K562 (cell line): ENCODE measurements around the gene VSIG2. TPM values are rescaled to one million over a fixed set of nuclear protein-coding genes. Genes with fewer than 3 reads are reported as not detected.

ENCODE experiments used
- ARID2 ChIP-seq: fragments of 450-650 bp; IDR thresholded peaks from 2 replicates; pipeline ENCODE4 v1.6.1; 2017; ENCODE audit warnings: antibody characterized with exemption, mild to moderate bottlenecking
- ARID4B ChIP-seq: sonication (generic); formaldehyde crosslinking; IDR thresholded peaks from 2 replicates; pipeline ENCODE4 v1.8.0; 2022; ENCODE audit warnings: mild to moderate bottlenecking, missing genetic modification reagents
- CSDE1 ChIP-seq, 2 experiments: fragments of 450-650 bp; IDR thresholded peaks; 2 replicates each; pipeline ENCODE4 v1.6.1; 2016; ENCODE audit warnings: mild to moderate bottlenecking in 1 of 2
- SIX5 ChIP-seq, 2 experiments: IDR thresholded peaks; 2 replicates each; pipeline ENCODE4 v1.6.1; 2011; ENCODE audit warnings: low read length in 2 of 2, borderline replicate concordance in 1 of 2, low read depth in 1 of 2, mild to moderate bottlenecking in 1 of 2, moderate library complexity in 1 of 2; ENCODE audit not compliant: insufficient read depth in 1 of 2
- SRSF7 ChIP-seq: fragments of 200-400 bp; formaldehyde crosslinking; optimal IDR thresholded peaks from 2 replicates; pipeline ENCODE3; 2017; ENCODE audit warnings: mild to moderate bottlenecking, low read depth, low read length
- TEAD2 ChIP-seq: fragments of 450-650 bp; IDR thresholded peaks from 2 replicates; pipeline ENCODE4 v1.6.1; 2016; ENCODE audit warnings: missing genetic modification characterization, control low read depth, missing compliant biosample characterization
- ZNF175 ChIP-seq: fragments of 200-800 bp; sonication (Bioruptor generic); IDR thresholded peaks from 2 replicates; pipeline ENCODE4 v1.6.1; 2016; ENCODE audit warnings: low read depth, mild to moderate bottlenecking, missing genetic modification characterization, missing compliant biosample characterization
- ZNF644 ChIP-seq: fragments of 200-800 bp; sonication (Bioruptor generic); IDR thresholded peaks from 2 replicates; pipeline ENCODE4 v1.6.1; 2016; ENCODE audit warnings: low read depth, missing genetic modification characterization, missing compliant biosample characterization
- polyA plus RNA-seq, 8 experiments: library from polyadenylated mRNA; depleted of rRNA in 4 of 8; stranded (reverse) in 5 of 8; unstranded in 3 of 8; fragments of >200 nt; fragmentation: Nextera tagmentation in 2 of 8; fragmentation: Illumina TruSeq in 1 of 8; extraction: Ambion mirVana in 2 of 8; extraction: Trizol in 1 of 8; gene quantifications; 2 replicates each; pipeline versions ENCODE4 v1.2.1 to v1.2.3, GENCODE V29; 2011 to 2014; ENCODE audit warnings: inconsistent platforms in 1 of 8, missing spikeins in 1 of 8
- total RNA-seq, 7 experiments: library from RNA; depleted of rRNA in 6 of 7; stranded (reverse); fragments of >200 nt in 6 of 7; fragmentation: Illumina TruSeq in 2 of 7; extraction: Trizol in 2 of 7; gene quantifications; 2 replicates each; pipeline versions ENCODE4 v1.2.1 to v1.2.3, GENCODE V29; 2011 to 2021; ENCODE audit warnings: low replicate concordance in 1 of 7
- TF ChIP-seq, protein P1 (sequence below): IDR thresholded peaks from 2 replicates; pipeline ENCODE4 v1.6.1; 2011; ENCODE audit warnings: borderline replicate concordance, low read depth, mild to moderate bottlenecking, moderate library complexity, low read length; ENCODE audit not compliant: insufficient read depth, poor library complexity, severe bottlenecking
- TF ChIP-seq, protein P2 (sequence below), 2 experiments: IDR thresholded peaks; 2 replicates each; pipeline ENCODE4 v1.6.1; 2011; ENCODE audit warnings: borderline replicate concordance in 1 of 2, control low read depth in 1 of 2, low read depth in 1 of 2, low read length in 1 of 2, mild to moderate bottlenecking in 1 of 2, mixed read lengths in 1 of 2, moderate library complexity in 1 of 2; ENCODE audit not compliant: insufficient read depth in 1 of 2, insufficient read length in 1 of 2, poor library complexity in 1 of 2, severe bottlenecking in 1 of 2; ENCODE audit errors: extremely low read depth in 1 of 2
- TF ChIP-seq, protein P3 (sequence below): sonication (generic); formaldehyde crosslinking; IDR thresholded peaks from 2 replicates; pipeline ENCODE4 v1.8.1; 2023; ENCODE audit warnings: mild to moderate bottlenecking, missing genetic modification reagents, moderate library complexity

VSIG2 gene
- total and polyA plus RNA-seq, 9 of the 15 experiments (the other 6 are each of a cell fraction or from before 2014, with no cell fraction given): not detected

DNA sequence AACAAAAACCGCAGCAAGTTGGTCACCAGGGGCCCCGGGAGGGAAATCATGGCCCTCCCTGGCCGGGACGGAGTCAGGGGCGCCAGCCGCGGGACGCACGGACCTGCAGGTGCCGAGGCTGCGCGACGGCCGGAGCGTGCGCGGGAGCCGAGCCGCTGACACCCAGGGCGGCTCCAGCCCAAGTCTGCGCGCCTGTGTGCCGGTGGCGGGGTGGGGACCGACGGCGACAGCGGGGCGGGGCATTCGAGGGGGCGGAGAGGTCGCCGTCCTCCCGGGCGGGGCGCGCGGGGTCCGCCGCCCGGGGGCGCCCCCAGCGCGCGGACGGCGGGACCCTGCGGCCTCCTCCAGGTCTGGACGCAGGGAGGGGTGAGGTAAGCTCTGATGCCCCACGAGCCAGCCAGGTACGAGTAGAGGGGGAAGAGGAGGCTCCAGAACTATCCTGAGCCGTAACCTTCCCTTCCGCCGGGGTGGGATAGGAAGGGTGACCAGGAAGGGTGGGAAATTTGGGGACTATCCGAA lies 10.1 kb upstream of the VSIG2 start, which contains the start of gene ESAM (continued):
- TF ChIP-seq, protein P1, sequence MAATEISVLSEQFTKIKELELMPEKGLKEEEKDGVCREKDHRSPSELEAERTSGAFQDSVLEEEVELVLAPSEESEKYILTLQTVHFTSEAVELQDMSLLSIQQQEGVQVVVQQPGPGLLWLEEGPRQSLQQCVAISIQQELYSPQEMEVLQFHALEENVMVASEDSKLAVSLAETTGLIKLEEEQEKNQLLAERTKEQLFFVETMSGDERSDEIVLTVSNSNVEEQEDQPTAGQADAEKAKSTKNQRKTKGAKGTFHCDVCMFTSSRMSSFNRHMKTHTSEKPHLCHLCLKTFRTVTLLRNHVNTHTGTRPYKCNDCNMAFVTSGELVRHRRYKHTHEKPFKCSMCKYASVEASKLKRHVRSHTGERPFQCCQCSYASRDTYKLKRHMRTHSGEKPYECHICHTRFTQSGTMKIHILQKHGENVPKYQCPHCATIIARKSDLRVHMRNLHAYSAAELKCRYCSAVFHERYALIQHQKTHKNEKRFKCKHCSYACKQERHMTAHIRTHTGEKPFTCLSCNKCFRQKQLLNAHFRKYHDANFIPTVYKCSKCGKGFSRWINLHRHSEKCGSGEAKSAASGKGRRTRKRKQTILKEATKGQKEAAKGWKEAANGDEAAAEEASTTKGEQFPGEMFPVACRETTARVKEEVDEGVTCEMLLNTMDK: no peak
- TF ChIP-seq SRSF7 (no peak), ARID2 (no peak), ARID4B (CRISPR knock-in tag) (no peak), CSDE1 (IDR thresholded peaks at IDR 0.05) (no peak), ZNF644 (tag) (no peak), SIX5 (IDR thresholded peaks at IDR 0.05; ENCODE audit: borderline replicate concordance in 1 of 2, insufficient read depth in 1 of 2, low read depth in 1 of 2, low read length in 2 of 2) (no peak), TEAD2 (tag) (no peak), ZNF175 (CRISPR knock-in tag) (no peak)
- TF ChIP-seq, protein P2, sequence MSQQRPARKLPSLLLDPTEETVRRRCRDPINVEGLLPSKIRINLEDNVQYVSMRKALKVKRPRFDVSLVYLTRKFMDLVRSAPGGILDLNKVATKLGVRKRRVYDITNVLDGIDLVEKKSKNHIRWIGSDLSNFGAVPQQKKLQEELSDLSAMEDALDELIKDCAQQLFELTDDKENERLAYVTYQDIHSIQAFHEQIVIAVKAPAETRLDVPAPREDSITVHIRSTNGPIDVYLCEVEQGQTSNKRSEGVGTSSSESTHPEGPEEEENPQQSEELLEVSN (IDR thresholded peaks at IDR 0.05; ENCODE audit: borderline replicate concordance in 1 of 2, extremely low read depth in 1 of 2, insufficient read depth in 1 of 2, insufficient read length in 1 of 2, low read depth in 1 of 2, low read length in 1 of 2, poor library complexity in 1 of 2, severe bottlenecking in 1 of 2): peak; percentile 55 to 88
- TF ChIP-seq, protein P3, sequence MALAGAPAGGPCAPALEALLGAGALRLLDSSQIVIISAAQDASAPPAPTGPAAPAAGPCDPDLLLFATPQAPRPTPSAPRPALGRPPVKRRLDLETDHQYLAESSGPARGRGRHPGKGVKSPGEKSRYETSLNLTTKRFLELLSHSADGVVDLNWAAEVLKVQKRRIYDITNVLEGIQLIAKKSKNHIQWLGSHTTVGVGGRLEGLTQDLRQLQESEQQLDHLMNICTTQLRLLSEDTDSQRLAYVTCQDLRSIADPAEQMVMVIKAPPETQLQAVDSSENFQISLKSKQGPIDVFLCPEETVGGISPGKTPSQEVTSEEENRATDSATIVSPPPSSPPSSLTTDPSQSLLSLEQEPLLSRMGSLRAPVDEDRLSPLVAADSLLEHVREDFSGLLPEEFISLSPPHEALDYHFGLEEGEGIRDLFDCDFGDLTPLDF (CRISPR knock-in tag): 0 out of 2 replicates have a peak, but pooled peaks have one; percentile 19
